ENCODE results near the gene LILRB4.
"Not testable (repeated sequence)": the region's sequence is repeated elsewhere in the genome, so short reads cannot be mapped to it uniquely, and the experiment has no call there.

DNA sequence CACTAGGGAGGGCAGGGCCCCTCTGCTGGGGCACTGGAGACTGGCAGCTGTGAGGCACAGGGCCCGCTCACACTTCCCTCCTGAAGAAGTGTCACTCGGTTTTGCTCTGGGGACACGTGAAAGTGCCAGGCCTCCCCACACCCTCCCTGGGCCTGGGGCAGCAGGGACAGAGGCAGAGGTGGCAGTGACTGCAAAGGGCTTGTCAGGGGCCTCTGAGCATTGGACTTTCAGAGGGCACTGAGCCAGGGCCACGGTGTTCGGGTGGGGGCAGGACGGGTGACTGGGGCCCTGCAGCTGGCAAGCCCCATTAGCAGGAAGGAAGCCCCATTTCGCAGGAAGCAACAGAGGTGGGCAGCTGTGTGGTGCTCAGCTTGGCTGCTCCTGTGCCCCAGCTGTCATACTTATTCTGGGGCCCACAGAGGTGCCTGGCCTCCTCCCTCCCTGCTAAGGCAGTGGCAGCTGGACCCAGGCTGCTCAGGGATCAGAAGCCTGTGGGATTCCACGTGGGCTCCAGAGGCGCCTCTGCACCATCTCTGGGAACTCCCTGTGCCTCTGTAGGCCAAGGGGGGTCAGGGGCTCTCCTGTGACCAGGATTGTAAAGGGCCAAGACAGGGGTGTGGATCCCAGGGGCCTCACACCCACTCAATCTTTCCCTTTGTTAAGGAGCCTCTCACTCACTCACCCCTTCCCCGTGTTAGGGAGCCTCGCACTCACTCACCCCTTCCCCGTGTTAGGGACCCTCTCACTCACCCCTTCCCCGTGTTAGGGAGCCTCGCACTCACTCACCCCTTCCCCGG, 37.7 kb upstream of the LILRB4 start:
- TF ChIP-seq, protein P1, sequence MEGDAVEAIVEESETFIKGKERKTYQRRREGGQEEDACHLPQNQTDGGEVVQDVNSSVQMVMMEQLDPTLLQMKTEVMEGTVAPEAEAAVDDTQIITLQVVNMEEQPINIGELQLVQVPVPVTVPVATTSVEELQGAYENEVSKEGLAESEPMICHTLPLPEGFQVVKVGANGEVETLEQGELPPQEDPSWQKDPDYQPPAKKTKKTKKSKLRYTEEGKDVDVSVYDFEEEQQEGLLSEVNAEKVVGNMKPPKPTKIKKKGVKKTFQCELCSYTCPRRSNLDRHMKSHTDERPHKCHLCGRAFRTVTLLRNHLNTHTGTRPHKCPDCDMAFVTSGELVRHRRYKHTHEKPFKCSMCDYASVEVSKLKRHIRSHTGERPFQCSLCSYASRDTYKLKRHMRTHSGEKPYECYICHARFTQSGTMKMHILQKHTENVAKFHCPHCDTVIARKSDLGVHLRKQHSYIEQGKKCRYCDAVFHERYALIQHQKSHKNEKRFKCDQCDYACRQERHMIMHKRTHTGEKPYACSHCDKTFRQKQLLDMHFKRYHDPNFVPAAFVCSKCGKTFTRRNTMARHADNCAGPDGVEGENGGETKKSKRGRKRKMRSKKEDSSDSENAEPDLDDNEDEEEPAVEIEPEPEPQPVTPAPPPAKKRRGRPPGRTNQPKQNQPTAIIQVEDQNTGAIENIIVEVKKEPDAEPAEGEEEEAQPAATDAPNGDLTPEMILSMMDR (IDR thresholded peaks at IDR 0.05) = not testable (repeated sequence)
- not testable (repeated sequence) for TF ChIP-seq POLR2A (IDR thresholded peaks at IDR 0.05)

Measured in thyroid gland (tissue), 4 donors.